ENCODE results near the gene ZNF277. TPM values are rescaled to one million over a fixed set of nuclear protein-coding genes. Genes with fewer than 3 reads are reported as not detected.

The ZNF277 gene
- polyA plus RNA-seq, 1 donor (not counting 4 experiments of a cell fraction or from before 2014, with no cell fraction given): 20.2 TPM

GRCh38 chr7:112272921-112273561, 66.5 kb downstream of the ZNF277 start:
- no peak for FAIRE-seq
- TF ChIP-seq CTCF (optimal IDR thresholded peaks at IDR 0.05 in 1 of 3, IDR thresholded peaks at IDR 0.05 in 1 of 3, conservative IDR thresholded peaks at IDR 0.05 in 1 of 3; ENCODE audit: extremely low read depth in 1 of 3, insufficient read depth in 2 of 3, low read length in 3 of 3) (no peak), EZH2 (IDR thresholded peaks at IDR 0.05; ENCODE audit: low read length) (no peak)
- DNase-seq (ENCODE audit: low read depth, low spot score): no peak

DNA sequence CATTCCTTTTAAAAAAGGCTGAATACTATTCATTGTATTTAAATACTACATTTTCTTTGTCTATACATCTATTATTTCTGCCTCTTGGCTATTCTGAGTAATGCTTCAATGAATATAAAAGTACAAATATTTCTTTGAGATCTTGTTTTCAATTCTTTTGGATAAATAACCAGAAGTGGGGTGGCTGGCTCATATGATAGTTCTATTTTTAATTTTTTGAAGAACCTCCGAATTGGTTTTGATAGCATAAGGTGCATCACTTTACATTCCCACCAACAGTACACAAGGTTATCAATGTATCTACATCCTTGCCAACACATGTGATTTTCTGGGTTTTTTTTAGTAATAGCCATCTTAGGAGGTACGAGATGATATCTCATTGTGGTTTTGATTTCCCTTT, 72.5 kb downstream of the ZNF277 start:
- dilution Hi-C loops (cut with MboI; ENCODE audit: extremely low pct_ligation_motif_present, low sequenced_read_pairs): no loop called here
- Histone ChIP-seq H3K4me1 (ENCODE audit: control insufficient read depth, extremely low read depth, insufficient read depth, low read length) (no peaks in the 10 kb centered on the region), H3K27me3 (ENCODE audit: control insufficient read depth, extremely low read depth, insufficient read depth, low read length) (no peaks in the 10 kb centered on the region), H3K4me3 (ENCODE audit: control insufficient read depth in 2 of 3, extremely low read depth in 1 of 3, insufficient read depth in 2 of 3, low read depth in 1 of 3, low read length in 3 of 3) (no peak overlapping the region), H4K20me1 (ENCODE audit: control insufficient read depth, extremely low read depth, insufficient read depth, low read length) (no peaks in the 10 kb centered on the region), H3K9me3 (ENCODE audit: control insufficient read depth, low read depth, low read length) (no peaks in the 10 kb centered on the region), H3K27ac (ENCODE audit: control insufficient read depth, insufficient read depth, low read length) (no peak overlapping the region), H3K79me2 (ENCODE audit: control insufficient read depth, insufficient read depth, low read length) (no peaks in the 10 kb centered on the region), H3K36me3 (ENCODE audit: control insufficient read depth in 2 of 2, extremely low read depth in 1 of 2, insufficient read depth in 2 of 2, low read length in 2 of 2) (no peaks in the 10 kb centered on the region), H2AFZ (ENCODE audit: control insufficient read depth, low read length) (no peak overlapping the region), H3K9me1 (ENCODE audit: control insufficient read depth, extremely low read depth, insufficient read depth, low read length) (no peaks in the 10 kb centered on the region), H3K9ac (ENCODE audit: control insufficient read depth, extremely low read depth, insufficient read depth, low read length) (no peak overlapping the region), H3K4me2 (ENCODE audit: control insufficient read depth, extremely low read depth, insufficient read depth, low read depth, low read length) (no peak overlapping the region)
- TF ChIP-seq EZH2 (IDR thresholded peaks at IDR 0.05; ENCODE audit: low read length) (no peak), CTCF (optimal IDR thresholded peaks at IDR 0.05 in 1 of 3, IDR thresholded peaks at IDR 0.05 in 1 of 3, conservative IDR thresholded peaks at IDR 0.05 in 1 of 3; ENCODE audit: extremely low read depth in 1 of 3, insufficient read depth in 2 of 3, low read length in 3 of 3) (no peak)
- DNase-seq (ENCODE audit: low read depth, low spot score) (no peak), FAIRE-seq (no peak)

More at GRCh38 chr7:112272921-112273561, 66.5 kb downstream of the ZNF277 start:
- no peak overlapping the region for H3K9ac ChIP-seq (ENCODE audit: control insufficient read depth, extremely low read depth, insufficient read depth, low read length)
- dilution Hi-C loops (cut with MboI; ENCODE audit: extremely low pct_ligation_motif_present, low sequenced_read_pairs): no loop called here
- no peaks in the 10 kb centered on the region for H3K36me3 ChIP-seq (ENCODE audit: control insufficient read depth in 2 of 2, extremely low read depth in 1 of 2, insufficient read depth in 2 of 2, low read length in 2 of 2)
- no peak overlapping the region for H3K4me2 ChIP-seq (ENCODE audit: control insufficient read depth, extremely low read depth, insufficient read depth, low read depth, low read length)
- H3K27ac ChIP-seq (ENCODE audit: control insufficient read depth, insufficient read depth, low read length): no peak overlapping the region
- H3K9me3 ChIP-seq (ENCODE audit: control insufficient read depth, low read depth, low read length): no peaks in the 10 kb centered on the region
- H3K9me1 ChIP-seq (ENCODE audit: control insufficient read depth, extremely low read depth, insufficient read depth, low read length): no peaks in the 10 kb centered on the region
- no peaks in the 10 kb centered on the region for H3K4me1 ChIP-seq (ENCODE audit: control insufficient read depth, extremely low read depth, insufficient read depth, low read length)
- no peaks in the 10 kb centered on the region for H4K20me1 ChIP-seq (ENCODE audit: control insufficient read depth, extremely low read depth, insufficient read depth, low read length)
- no peak overlapping the region for H3K4me3 ChIP-seq (ENCODE audit: control insufficient read depth in 2 of 3, extremely low read depth in 1 of 3, insufficient read depth in 2 of 3, low read depth in 1 of 3, low read length in 3 of 3)
- no peak overlapping the region for H2AFZ ChIP-seq (ENCODE audit: control insufficient read depth, low read length)
- H3K27me3 ChIP-seq (ENCODE audit: control insufficient read depth, extremely low read depth, insufficient read depth, low read length): no peaks in the 10 kb centered on the region
- peaks cover 4% of the 10 kb centered on the region for H3K79me2 ChIP-seq (ENCODE audit: control insufficient read depth, insufficient read depth, low read length)
